Measurements from ENCODE around the gene CLIC1.

CLIC1 gene

DNA sequence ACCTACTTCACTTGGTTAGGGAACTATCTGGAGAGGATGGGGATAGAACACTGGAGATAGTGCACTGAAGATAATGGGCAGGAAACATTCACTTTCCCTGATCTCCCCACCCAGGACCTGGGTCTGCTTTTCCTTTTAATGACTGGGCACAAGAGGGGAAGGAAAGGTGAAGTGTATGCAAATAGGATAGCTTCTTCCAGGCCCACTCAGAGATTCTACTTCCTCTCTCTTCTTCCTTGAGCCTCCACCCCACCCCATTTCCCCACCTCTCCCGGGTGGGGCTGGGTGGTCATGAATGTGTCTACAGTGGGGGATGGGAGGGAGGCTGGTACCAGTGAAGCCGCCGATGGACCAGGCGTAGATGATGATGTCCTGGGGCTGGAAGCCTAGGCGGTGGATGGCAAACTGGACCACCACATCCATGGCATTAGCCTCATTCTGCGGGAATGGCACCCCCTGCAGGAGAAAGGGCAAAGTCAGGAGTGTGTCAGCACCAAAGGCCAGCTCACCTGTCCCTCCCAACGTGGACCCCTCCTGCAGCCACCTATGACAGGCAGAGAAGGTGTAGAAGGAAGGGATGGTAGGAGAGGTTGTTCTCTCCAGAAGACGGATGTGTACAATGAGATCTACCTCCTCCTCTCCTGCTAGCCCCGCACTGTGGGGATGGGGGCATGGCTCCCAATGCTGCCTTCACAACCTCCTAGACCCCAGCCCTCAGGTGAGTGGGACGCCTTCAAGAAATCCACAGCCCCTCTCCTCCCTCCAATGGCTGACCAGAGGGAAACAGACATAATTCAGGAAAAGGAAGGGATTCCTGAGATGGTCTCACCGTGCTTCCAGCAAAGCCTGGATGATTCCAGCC lies 46.9 kb downstream of the CLIC1 start:
- TF ChIP-seq, protein P1, sequence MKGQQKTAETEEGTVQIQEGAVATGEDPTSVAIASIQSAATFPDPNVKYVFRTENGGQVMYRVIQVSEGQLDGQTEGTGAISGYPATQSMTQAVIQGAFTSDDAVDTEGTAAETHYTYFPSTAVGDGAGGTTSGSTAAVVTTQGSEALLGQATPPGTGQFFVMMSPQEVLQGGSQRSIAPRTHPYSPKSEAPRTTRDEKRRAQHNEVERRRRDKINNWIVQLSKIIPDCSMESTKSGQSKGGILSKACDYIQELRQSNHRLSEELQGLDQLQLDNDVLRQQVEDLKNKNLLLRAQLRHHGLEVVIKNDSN (IDR thresholded peaks at IDR 0.05): no peak
- no peak for TF ChIP-seq TEAD4 (IDR thresholded peaks at IDR 0.05)

- no peak for TF ChIP-seq RAD21 (IDR thresholded peaks at IDR 0.05; ENCODE audit: low read depth)
- no peak for TF ChIP-seq CEBPB (IDR thresholded peaks at IDR 0.05)
- TF ChIP-seq, protein P2, sequence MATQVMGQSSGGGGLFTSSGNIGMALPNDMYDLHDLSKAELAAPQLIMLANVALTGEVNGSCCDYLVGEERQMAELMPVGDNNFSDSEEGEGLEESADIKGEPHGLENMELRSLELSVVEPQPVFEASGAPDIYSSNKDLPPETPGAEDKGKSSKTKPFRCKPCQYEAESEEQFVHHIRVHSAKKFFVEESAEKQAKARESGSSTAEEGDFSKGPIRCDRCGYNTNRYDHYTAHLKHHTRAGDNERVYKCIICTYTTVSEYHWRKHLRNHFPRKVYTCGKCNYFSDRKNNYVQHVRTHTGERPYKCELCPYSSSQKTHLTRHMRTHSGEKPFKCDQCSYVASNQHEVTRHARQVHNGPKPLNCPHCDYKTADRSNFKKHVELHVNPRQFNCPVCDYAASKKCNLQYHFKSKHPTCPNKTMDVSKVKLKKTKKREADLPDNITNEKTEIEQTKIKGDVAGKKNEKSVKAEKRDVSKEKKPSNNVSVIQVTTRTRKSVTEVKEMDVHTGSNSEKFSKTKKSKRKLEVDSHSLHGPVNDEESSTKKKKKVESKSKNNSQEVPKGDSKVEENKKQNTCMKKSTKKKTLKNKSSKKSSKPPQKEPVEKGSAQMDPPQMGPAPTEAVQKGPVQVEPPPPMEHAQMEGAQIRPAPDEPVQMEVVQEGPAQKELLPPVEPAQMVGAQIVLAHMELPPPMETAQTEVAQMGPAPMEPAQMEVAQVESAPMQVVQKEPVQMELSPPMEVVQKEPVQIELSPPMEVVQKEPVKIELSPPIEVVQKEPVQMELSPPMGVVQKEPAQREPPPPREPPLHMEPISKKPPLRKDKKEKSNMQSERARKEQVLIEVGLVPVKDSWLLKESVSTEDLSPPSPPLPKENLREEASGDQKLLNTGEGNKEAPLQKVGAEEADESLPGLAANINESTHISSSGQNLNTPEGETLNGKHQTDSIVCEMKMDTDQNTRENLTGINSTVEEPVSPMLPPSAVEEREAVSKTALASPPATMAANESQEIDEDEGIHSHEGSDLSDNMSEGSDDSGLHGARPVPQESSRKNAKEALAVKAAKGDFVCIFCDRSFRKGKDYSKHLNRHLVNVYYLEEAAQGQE (IDR thresholded peaks at IDR 0.05; ENCODE audit: low read depth): no peak
- TF ChIP-seq TEAD4 (IDR thresholded peaks at IDR 0.05): no peak
- no peak for TF ChIP-seq CREB1 (IDR thresholded peaks at IDR 0.05; ENCODE audit: low read depth)
- TF ChIP-seq, protein P1 (IDR thresholded peaks at IDR 0.05): no peak
- TF ChIP-seq EGR1 (IDR thresholded peaks at IDR 0.05): no peak
- no peak for TF ChIP-seq TCF12 (IDR thresholded peaks at IDR 0.05; ENCODE audit: low read depth)
- no peak for TF ChIP-seq ZBTB7A (IDR thresholded peaks at IDR 0.05; ENCODE audit: low read depth)
These were observed 48.3 kb downstream of the CLIC1 start for GRCh38 chr6:31687860-31688693.

DNA sequence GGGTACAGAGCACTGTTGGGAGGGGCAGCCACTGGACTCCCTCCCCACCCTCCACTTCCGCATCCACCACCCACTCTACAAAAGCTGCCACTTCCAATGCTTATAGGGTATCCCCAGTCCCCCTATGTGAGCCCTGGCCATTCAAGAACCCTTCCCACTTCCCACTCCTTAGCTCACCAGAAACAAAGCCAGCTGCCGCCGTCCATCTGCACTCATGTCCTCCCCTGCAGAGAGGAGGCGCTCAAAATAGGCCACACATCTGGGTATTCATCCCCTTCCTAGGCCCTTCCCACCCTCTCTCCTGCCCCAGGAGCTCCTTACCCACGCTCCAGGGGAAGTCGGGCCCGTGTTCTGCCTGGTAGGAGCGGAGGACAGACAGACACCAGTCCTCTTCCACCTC lies 49.0 kb downstream of the CLIC1 start:
- TF ChIP-seq YY1 (IDR thresholded peaks at IDR 0.05; ENCODE audit: low read depth): no peak
- TF ChIP-seq RAD21 (IDR thresholded peaks at IDR 0.05; ENCODE audit: low read depth): no peak
- no peak for TF ChIP-seq NFIC (IDR thresholded peaks at IDR 0.05)
- TF ChIP-seq CREB1 (IDR thresholded peaks at IDR 0.05; ENCODE audit: low read depth): no peak
- TF ChIP-seq, protein P1 (IDR thresholded peaks at IDR 0.05): no peak
- TF ChIP-seq CEBPB (IDR thresholded peaks at IDR 0.05): no peak
- no peak for TF ChIP-seq TCF12 (IDR thresholded peaks at IDR 0.05; ENCODE audit: low read depth)
- TF ChIP-seq FOXM1 (IDR thresholded peaks at IDR 0.05; ENCODE audit: borderline replicate concordance, low read depth): no peak
- TF ChIP-seq MAX (IDR thresholded peaks at IDR 0.05): no peak
- TF ChIP-seq, protein P2 (IDR thresholded peaks at IDR 0.05; ENCODE audit: low read depth): no peak
- no peak for TF ChIP-seq EP300 (IDR thresholded peaks at IDR 0.05; ENCODE audit: borderline replicate concordance)
- TF ChIP-seq TAF1 (IDR thresholded peaks at IDR 0.05; ENCODE audit: low read depth): no peak
- TF ChIP-seq TEAD4 (IDR thresholded peaks at IDR 0.05): no peak
- TF ChIP-seq EGR1 (IDR thresholded peaks at IDR 0.05): no peak

GRCh38 chr6:31686483-31686882 lies 49.8 kb downstream of the CLIC1 start:
- TF ChIP-seq RAD21 (IDR thresholded peaks at IDR 0.05; ENCODE audit: low read depth) (no peak), EP300 (IDR thresholded peaks at IDR 0.05; ENCODE audit: borderline replicate concordance) (no peak), TEAD4 (IDR thresholded peaks at IDR 0.05) (no peak), FOXM1 (IDR thresholded peaks at IDR 0.05; ENCODE audit: borderline replicate concordance, low read depth) (no peak), YY1 (IDR thresholded peaks at IDR 0.05; ENCODE audit: low read depth) (no peak), CREB1 (IDR thresholded peaks at IDR 0.05; ENCODE audit: low read depth) (no peak), ZBTB7A (IDR thresholded peaks at IDR 0.05; ENCODE audit: low read depth) (no peak), EGR1 (IDR thresholded peaks at IDR 0.05) (no peak), CEBPB (IDR thresholded peaks at IDR 0.05) (no peak), MAX (IDR thresholded peaks at IDR 0.05) (no peak), NFIC (IDR thresholded peaks at IDR 0.05) (no peak), TCF12 (IDR thresholded peaks at IDR 0.05; ENCODE audit: low read depth) (no peak), TAF1 (IDR thresholded peaks at IDR 0.05; ENCODE audit: low read depth) (no peak)
- TF ChIP-seq, protein P1 (IDR thresholded peaks at IDR 0.05): no peak
- TF ChIP-seq, protein P2 (IDR thresholded peaks at IDR 0.05; ENCODE audit: low read depth): no peak
